Measurements from ENCODE around the gene IVNS1ABP.
"Not testable (repeated sequence)": the region's sequence is repeated elsewhere in the genome, so short reads cannot be mapped to it uniquely, and the experiment has no call there.

Gene IVNS1ABP

GRCh38 chr1:185334182-185334581 lies 17.1 kb upstream of the IVNS1ABP start:
- in situ Hi-C loops (cut with MboI; ENCODE audit: low sequenced_read_pairs) = no loop called here

- in situ Hi-C loops (cut with MboI; ENCODE audit: low sequenced_read_pairs) = no loop called here
Observed at GRCh38 chr1:185328255-185328654, 11.2 kb upstream of the IVNS1ABP start.

- in situ Hi-C loops (cut with MboI; ENCODE audit: low sequenced_read_pairs) = no loop called here
Observed at GRCh38 chr1:185325413-185325812, 8.4 kb upstream of the IVNS1ABP start.

- in situ Hi-C loops (cut with MboI; ENCODE audit: low sequenced_read_pairs) = no loop called here
Observed at GRCh38 chr1:185324118-185324517, 7.1 kb upstream of the IVNS1ABP start.

GRCh38 chr1:185322636-185323035 lies 5.6 kb upstream of the IVNS1ABP start:
- in situ Hi-C loops (cut with MboI; ENCODE audit: low sequenced_read_pairs) = no loop called here

GRCh38 chr1:185321653-185322221 lies 4.7 kb upstream of the IVNS1ABP start:
- in situ Hi-C loops (cut with MboI; ENCODE audit: low sequenced_read_pairs) = not testable (repeated sequence)

GRCh38 chr1:185321104-185321503 lies 4.1 kb upstream of the IVNS1ABP start:
- in situ Hi-C loops (cut with MboI; ENCODE audit: low sequenced_read_pairs) = not testable (repeated sequence)

GRCh38 chr1:185319139-185319475 lies 2.1 kb upstream of the IVNS1ABP start:
- in situ Hi-C loops (cut with MboI; ENCODE audit: low sequenced_read_pairs) = no loop called here

- in situ Hi-C loops (cut with MboI; ENCODE audit: low sequenced_read_pairs) = no loop called here
Observed at GRCh38 chr1:185318431-185319138, 1.5 kb upstream of the IVNS1ABP start.

- in situ Hi-C loops (cut with MboI; ENCODE audit: low sequenced_read_pairs) = no loop called here
Observed at GRCh38 chr1:185317886-185318310, 855 bp upstream of the IVNS1ABP start.

- in situ Hi-C loops (cut with MboI; ENCODE audit: low sequenced_read_pairs) = no loop called here
Observed at GRCh38 chr1:185316163-185317033, 645 bp downstream of the IVNS1ABP start.

- in situ Hi-C loops (cut with MboI; ENCODE audit: low sequenced_read_pairs) = no loop called here
Observed at GRCh38 chr1:185315445-185316071, 1.5 kb downstream of the IVNS1ABP start.

- in situ Hi-C loops (cut with MboI; ENCODE audit: low sequenced_read_pairs) = no loop called here
Observed at GRCh38 chr1:185314411-185314810, 2.6 kb downstream of the IVNS1ABP start.

GRCh38 chr1:185312361-185313138 lies 4.5 kb downstream of the IVNS1ABP start:
- in situ Hi-C loops (cut with MboI; ENCODE audit: low sequenced_read_pairs) = no loop called here

GRCh38 chr1:185311589-185312225 lies 5.3 kb downstream of the IVNS1ABP start:
- in situ Hi-C loops (cut with MboI; ENCODE audit: low sequenced_read_pairs) = no loop called here

- in situ Hi-C loops (cut with MboI; ENCODE audit: low sequenced_read_pairs) = no loop called here
Observed at GRCh38 chr1:185309566-185309965, 7.5 kb downstream of the IVNS1ABP start.

- in situ Hi-C loops (cut with MboI; ENCODE audit: low sequenced_read_pairs) = no loop called here
Observed at GRCh38 chr1:185308126-185308525, 8.9 kb downstream of the IVNS1ABP start.

GRCh38 chr1:185305419-185305818 lies 11.6 kb downstream of the IVNS1ABP start:
- in situ Hi-C loops (cut with MboI; ENCODE audit: low sequenced_read_pairs) = no loop called here

GRCh38 chr1:185300152-185300551 lies 16.9 kb downstream of the IVNS1ABP start:
- in situ Hi-C loops (cut with MboI; ENCODE audit: low sequenced_read_pairs) = no loop called here

GRCh38 chr1:185297982-185298381 lies 19.1 kb downstream of the IVNS1ABP start:
- in situ Hi-C loops (cut with MboI; ENCODE audit: low sequenced_read_pairs) = no loop called here

All from HL-60/S4 treated with retinoic acid at 250 ng/mL for 4 days and 3 days (cell line).